ENCODE data around the gene PJA2. TPM values are rescaled to one million over a fixed set of nuclear protein-coding genes. Genes with fewer than 3 reads are reported as not detected.
"Not testable (repeated sequence)": the region's sequence is repeated elsewhere in the genome, so short reads cannot be mapped to it uniquely, and the experiment has no call there.

The PJA2 gene
- total and polyA plus RNA-seq, 4 experiments from 2014 or later, result 57.2 to 90.6 (median 75.0) TPM

DNA sequence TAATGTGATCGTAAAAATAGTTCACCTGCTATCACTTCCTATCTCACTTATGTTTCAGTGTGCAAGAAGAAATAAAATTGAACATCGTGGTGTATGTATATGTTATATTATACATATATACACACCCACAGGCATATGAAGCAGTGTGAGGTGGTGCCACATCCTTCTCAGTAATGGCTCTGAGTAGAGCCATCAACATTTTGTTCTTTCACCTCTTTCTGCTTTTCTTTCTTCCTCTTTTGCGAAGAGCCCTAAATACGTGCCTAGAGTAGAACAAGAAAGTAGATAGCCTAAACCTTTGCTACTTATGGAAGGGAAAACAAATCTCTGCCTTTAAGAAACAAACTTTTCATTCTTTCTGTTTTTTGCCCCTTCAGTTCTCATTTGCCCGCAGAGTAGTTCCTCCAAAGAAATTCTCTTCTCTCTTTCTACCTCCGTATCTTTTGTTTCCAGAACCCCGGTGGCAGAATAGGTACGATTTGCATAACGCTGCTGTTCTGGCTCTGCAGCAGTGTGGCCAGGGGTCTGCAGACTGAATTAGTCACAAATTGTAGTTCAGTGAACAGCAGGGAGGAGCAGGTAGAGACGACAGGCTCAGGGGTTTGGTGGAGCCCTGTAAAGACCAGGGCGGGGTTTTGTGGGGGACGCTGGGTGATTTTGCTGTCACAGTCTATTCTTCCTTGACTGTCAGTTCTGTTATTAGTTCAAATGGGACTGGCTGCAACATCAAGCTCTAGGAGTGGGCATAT, 40.5 kb upstream of the PJA2 start:
- Mint-ChIP-seq H3K4me3 (no peak overlapping the region), H3K36me3 (no peaks in the 10 kb centered on the region), H3K27me3 (peaks cover 0 to 8% of the 10 kb centered on the region in 2 donors), H3K27ac (peak overlapping the region in 1 of 7 donors; percentile 23), H3K9me3 (no peaks in the 10 kb centered on the region), H3K4me1 (no peaks in the 10 kb centered on the region)
- Histone ChIP-seq H3K27ac (ENCODE audit: low read depth, low read length) (no peak overlapping the region), H3K36me3 (ENCODE audit: insufficient read depth, low read length) (no peaks in the 10 kb centered on the region), H3K9me3 (ENCODE audit: control insufficient read depth in 1 of 2, low read length in 2 of 2) (no peaks in the 10 kb centered on the region), H3K4me1 (ENCODE audit: insufficient read depth, low read length) (no peaks in the 10 kb centered on the region), H3K27me3 (ENCODE audit: insufficient read depth, low read length) (no peaks in the 10 kb centered on the region), H3K4me3 (ENCODE audit: low read length in 2 of 2) (no peak overlapping the region)
- ChIA-PET CTCF (ENCODE audit: partially characterized antibody) (interaction anchor here (2.3 kb wide), 1 partner anchor 11 kb away, joined by 6 read pairs; no protein-coding TSS in a partner anchor), POLR2A (ENCODE audit: partially characterized antibody) (interaction anchor here (0.6 kb wide), 1 partner anchor 203 kb away, joined by 3 read pairs; no protein-coding TSS in a partner anchor)
- DNase-seq, result no peak
- intact Hi-C loops (cut with micrococcal nuclease), result no loop called here

DNA sequence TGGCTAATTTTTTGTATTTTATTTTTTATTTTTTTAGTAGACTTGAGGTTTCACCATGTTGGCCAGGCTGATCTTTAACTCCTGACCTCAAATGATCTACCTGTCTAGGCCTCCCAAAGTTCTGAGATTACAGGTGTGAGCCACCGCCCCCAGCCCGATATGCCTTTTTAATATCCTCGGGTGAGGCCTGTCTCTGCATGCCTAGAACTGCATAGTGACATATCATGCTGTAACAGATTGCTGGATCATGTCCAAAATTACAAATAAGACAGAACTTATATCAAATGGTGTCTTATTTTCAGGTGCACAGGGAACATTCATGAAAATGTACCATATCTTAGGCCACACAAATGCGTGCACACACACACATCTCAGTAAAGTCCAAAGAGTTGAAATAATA, 39.1 kb upstream of the PJA2 start:
- Histone ChIP-seq H3K4me1 (ENCODE audit: insufficient read depth, low read length) (no peaks in the 10 kb centered on the region), H3K4me3 (ENCODE audit: low read length in 2 of 2) (no peak overlapping the region), H3K27me3 (ENCODE audit: insufficient read depth, low read length) (no peaks in the 10 kb centered on the region), H3K9me3 (ENCODE audit: control insufficient read depth in 1 of 2, low read length in 2 of 2) (no peaks in the 10 kb centered on the region), H3K27ac (ENCODE audit: low read depth, low read length) (no peak overlapping the region), H3K36me3 (ENCODE audit: insufficient read depth, low read length) (no peaks in the 10 kb centered on the region)
- Mint-ChIP-seq H3K36me3 (no peaks in the 10 kb centered on the region), H3K4me3 (no peak overlapping the region), H3K9me3 (peaks cover 0 to 2% (median 0%) of the 10 kb centered on the region in 8 donors), H3K4me1 (no peaks in the 10 kb centered on the region), H3K27ac (no peak overlapping the region), H3K27me3 (peaks cover 0 to 7% of the 10 kb centered on the region in 2 donors)
- CTCF ChIA-PET (ENCODE audit: partially characterized antibody), result interaction anchor here (2.3 kb wide), 1 partner anchor 9 kb away, joined by 6 read pairs; no protein-coding TSS in a partner anchor
- intact Hi-C loops (cut with micrococcal nuclease), result no loop called here
- POLR2A ChIA-PET (ENCODE audit: partially characterized antibody), result no interaction called here
- no peak for DNase-seq

DNA sequence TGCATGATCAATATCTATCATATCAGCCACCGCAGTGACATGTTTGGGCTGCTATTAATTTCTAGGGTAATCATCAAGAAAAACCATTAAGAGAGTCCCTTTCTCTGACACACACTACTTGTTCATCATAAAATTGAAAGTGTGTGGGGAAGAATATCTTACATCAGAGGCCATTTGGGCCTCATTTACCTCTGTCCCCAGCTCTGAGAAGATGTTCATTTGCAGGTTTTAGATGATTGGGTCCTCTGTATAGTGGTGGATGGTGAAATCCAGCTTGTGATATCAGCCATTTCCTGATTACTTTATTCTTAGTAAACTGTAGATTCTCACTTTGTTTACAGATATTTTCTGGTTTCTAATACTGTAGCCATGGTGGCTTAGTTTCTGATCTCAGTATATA, 29.8 kb upstream of the PJA2 start:
- Mint-ChIP-seq H3K27me3 (no peaks in the 10 kb centered on the region), H3K4me3 (no peak overlapping the region), H3K36me3 (no peaks in the 10 kb centered on the region), H3K27ac (no peak overlapping the region), H3K4me1 (no peaks in the 10 kb centered on the region), H3K9me3 (peaks cover 0 to under 1% (median 0%) of the 10 kb centered on the region in 8 donors)
- ChIA-PET CTCF (ENCODE audit: partially characterized antibody) (interaction anchor here (0.8 to 1.8 kb wide), 7 partner anchors 10 to 802 kb away, joined by 3 to 9 read pairs (median 4); no protein-coding TSS in a partner anchor), POLR2A (ENCODE audit: partially characterized antibody) (no interaction called here)
- intact Hi-C loops (cut with micrococcal nuclease), result loop anchor here (1.0 to 10.0 kb wide), 5 partner anchors 65 to 1188 kb away; no protein-coding TSS in a partner anchor
- no peak overlapping the region for H3K4me3 ChIP-seq (ENCODE audit: low read length in 2 of 2)
- H3K9me3 ChIP-seq (ENCODE audit: control insufficient read depth in 1 of 2, low read length in 2 of 2), result no peaks in the 10 kb centered on the region
- H3K27ac ChIP-seq (ENCODE audit: low read depth, low read length), result no peak overlapping the region
- H3K4me1 ChIP-seq (ENCODE audit: insufficient read depth, low read length), result no peaks in the 10 kb centered on the region
- no peak for DNase-seq
- H3K27me3 ChIP-seq (ENCODE audit: insufficient read depth, low read length), result no peaks in the 10 kb centered on the region
- H3K36me3 ChIP-seq (ENCODE audit: insufficient read depth, low read length), result no peaks in the 10 kb centered on the region

DNA sequence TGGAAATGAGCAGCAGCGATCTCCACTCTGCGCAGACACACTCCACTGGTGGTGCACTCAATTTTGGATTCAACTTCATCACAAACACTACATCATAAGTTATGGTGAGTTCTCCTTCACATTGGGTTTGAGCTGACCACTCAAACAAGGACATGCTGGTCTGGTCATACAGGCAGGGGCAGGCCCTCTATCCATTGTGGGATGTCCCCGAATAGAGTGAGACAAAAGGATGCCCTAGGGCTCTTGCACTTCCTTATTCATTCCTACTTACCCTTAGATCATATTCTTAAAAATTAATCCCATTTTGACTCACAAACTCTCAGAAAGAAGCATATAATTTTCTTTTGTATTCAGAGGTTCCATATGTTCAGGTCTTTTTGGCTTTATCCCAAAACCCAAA, 16.3 kb upstream of the PJA2 start:
- Mint-ChIP-seq H3K4me3 (no peak overlapping the region), H3K4me1 (peaks cover 0 to 3% (median 0%) of the 10 kb centered on the region in 4 donors), H3K36me3 (no peaks in the 10 kb centered on the region), H3K27ac (no peak overlapping the region), H3K9me3 (no peaks in the 10 kb centered on the region), H3K27me3 (peaks cover 15 to 21% of the 10 kb centered on the region in 2 donors)
- H3K27ac ChIP-seq (ENCODE audit: low read depth, low read length), result no peak overlapping the region
- ChIA-PET CTCF (ENCODE audit: partially characterized antibody) (no interaction called here), POLR2A (ENCODE audit: partially characterized antibody) (no interaction called here)
- H3K4me3 ChIP-seq (ENCODE audit: low read length in 2 of 2), result no peak overlapping the region
- no peaks in the 10 kb centered on the region for H3K4me1 ChIP-seq (ENCODE audit: insufficient read depth, low read length)
- no peak for DNase-seq
- intact Hi-C loops (cut with micrococcal nuclease), result no loop called here
- H3K27me3 ChIP-seq (ENCODE audit: insufficient read depth, low read length), result no peaks in the 10 kb centered on the region
- H3K36me3 ChIP-seq (ENCODE audit: insufficient read depth, low read length), result no peaks in the 10 kb centered on the region
- no peaks in the 10 kb centered on the region for H3K9me3 ChIP-seq (ENCODE audit: control insufficient read depth in 1 of 2, low read length in 2 of 2)

DNA sequence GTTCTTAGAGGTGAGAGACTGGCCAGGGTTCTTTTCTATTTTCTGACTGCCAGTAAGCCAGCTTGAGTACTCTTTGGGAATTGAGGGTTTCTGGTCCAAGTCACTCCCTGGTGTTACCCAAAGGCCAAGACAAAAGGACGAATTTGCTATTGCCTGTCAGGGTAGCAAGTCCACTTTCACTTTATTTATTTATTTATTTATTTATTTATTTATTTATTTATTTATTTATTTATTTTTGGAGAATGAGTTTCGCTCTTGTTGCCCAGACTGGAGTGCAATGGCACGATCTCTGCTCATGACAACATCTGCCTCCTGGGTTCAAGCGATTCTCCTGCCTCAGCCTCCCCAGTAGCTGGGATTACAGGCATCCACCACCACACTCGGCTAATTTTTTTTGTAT, 15.7 kb upstream of the PJA2 start:
- H3K27me3 ChIP-seq (ENCODE audit: insufficient read depth, low read length); H3K9me3 Mint-ChIP-seq; H3K27ac Mint-ChIP-seq; DNase-seq; H3K36me3 Mint-ChIP-seq; intact Hi-C loops (cut with micrococcal nuclease); H3K36me3 ChIP-seq (ENCODE audit: insufficient read depth, low read length); H3K4me1 Mint-ChIP-seq; H3K27ac ChIP-seq (ENCODE audit: low read depth, low read length); CTCF ChIA-PET (ENCODE audit: partially characterized antibody); POLR2A ChIA-PET (ENCODE audit: partially characterized antibody); H3K4me1 ChIP-seq (ENCODE audit: insufficient read depth, low read length); H3K4me3 ChIP-seq (ENCODE audit: low read length in 2 of 2); H3K4me3 Mint-ChIP-seq; H3K9me3 ChIP-seq (ENCODE audit: control insufficient read depth in 1 of 2, low read length in 2 of 2): not testable (repeated sequence)
- H3K27me3 Mint-ChIP-seq, result peaks cover 15 to 21% of the 10 kb centered on the region in 2 donors

DNA sequence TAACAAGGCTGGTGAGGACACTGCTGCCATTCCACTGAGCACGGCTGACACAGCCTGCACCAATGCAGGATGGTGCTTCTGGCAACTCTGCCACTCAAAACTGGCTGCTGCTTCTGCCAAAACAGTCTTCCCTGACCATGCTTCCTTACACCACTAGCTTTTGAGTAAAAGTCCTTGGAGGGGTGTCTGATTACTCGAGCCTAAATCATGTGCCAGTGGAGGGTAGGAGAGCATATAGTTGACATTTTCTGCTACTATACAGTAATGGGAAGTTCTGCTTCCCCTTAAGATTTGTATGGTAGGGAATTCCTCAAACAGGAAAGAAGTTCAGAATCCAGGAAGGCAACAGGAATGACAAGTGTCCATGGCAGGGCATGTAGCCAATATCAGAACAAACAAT, 12.2 kb upstream of the PJA2 start:
- H3K36me3 ChIP-seq (ENCODE audit: insufficient read depth, low read length), result no peaks in the 10 kb centered on the region
- intact Hi-C loops (cut with micrococcal nuclease), result no loop called here
- no peak overlapping the region for H3K27ac ChIP-seq (ENCODE audit: low read depth, low read length)
- no peak for DNase-seq
- POLR2A ChIA-PET (ENCODE audit: partially characterized antibody), result interaction anchor here (1.5 kb wide), 1 partner anchor 12 kb away, joined by 6 read pairs; the partner anchor contains the start of gene PJA2
- Mint-ChIP-seq H3K27ac (no peak overlapping the region), H3K9me3 (no peaks in the 10 kb centered on the region), H3K27me3 (peaks cover 9 to 21% of the 10 kb centered on the region in 2 donors), H3K4me3 (no peak overlapping the region), H3K36me3 (no peaks in the 10 kb centered on the region), H3K4me1 (peaks cover 0 to 3% (median 0%) of the 10 kb centered on the region in 4 donors)
- no peaks in the 10 kb centered on the region for H3K27me3 ChIP-seq (ENCODE audit: insufficient read depth, low read length)
- CTCF ChIA-PET (ENCODE audit: partially characterized antibody), result no interaction called here
- no peaks in the 10 kb centered on the region for H3K9me3 ChIP-seq (ENCODE audit: control insufficient read depth in 1 of 2, low read length in 2 of 2)
- H3K4me3 ChIP-seq (ENCODE audit: low read length in 2 of 2), result no peak overlapping the region
- no peaks in the 10 kb centered on the region for H3K4me1 ChIP-seq (ENCODE audit: insufficient read depth, low read length)

DNA sequence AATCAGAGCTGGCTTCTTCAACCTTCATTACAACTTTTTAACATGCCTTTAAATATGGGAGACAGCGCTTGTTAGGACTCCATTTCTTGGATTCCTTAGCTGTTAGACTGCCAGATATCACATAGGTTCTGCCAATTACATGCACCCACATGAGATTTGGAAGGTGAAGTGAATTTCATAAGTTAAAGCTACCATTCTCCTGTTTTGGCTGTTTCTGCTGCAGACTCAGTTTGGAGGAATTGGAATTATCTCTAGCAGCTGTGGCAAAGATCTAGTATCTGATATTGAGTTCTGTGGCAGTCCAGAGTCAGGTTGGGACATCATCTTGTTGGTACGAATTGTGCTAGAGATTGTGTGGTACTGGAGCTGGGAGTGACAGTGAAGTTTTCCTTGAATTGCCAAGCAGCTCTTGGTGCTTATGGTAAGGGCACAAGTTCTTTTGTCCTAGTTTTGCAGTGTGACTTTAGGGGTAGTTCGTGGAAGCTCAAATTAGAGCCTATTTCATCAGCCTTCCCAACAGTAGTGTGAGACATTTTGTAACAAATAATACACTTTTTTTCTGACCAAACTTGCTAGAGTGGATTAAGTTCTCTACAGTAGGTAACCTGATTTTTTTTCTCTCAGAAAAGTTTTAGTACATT, 9.1 kb upstream of the PJA2 start:
- peaks cover 2 to 7% of the 10 kb centered on the region in 2 donors for H3K27me3 Mint-ChIP-seq
- peaks cover 0 to 15% (median 7%) of the 10 kb centered on the region in 8 donors for H3K9me3 Mint-ChIP-seq
- no peaks in the 10 kb centered on the region for H3K4me1 ChIP-seq (ENCODE audit: insufficient read depth, low read length)
- ChIA-PET CTCF (ENCODE audit: partially characterized antibody) (interaction anchor here (0.6 kb wide), 1 partner anchor 27 kb away, joined by 3 read pairs; no protein-coding TSS in a partner anchor), POLR2A (ENCODE audit: partially characterized antibody) (no interaction called here)
- H3K27ac Mint-ChIP-seq, result no peak overlapping the region
- H3K36me3 Mint-ChIP-seq, result peaks cover 0 to 13% of the 10 kb centered on the region in 2 donors
- no peaks in the 10 kb centered on the region for H3K36me3 ChIP-seq (ENCODE audit: insufficient read depth, low read length)
- H3K27me3 ChIP-seq (ENCODE audit: insufficient read depth, low read length), result no peaks in the 10 kb centered on the region
- no peak for DNase-seq
- intact Hi-C loops (cut with micrococcal nuclease), result no loop called here
- H3K4me3 ChIP-seq (ENCODE audit: low read length in 2 of 2), result no peak overlapping the region
- H3K4me1 Mint-ChIP-seq, result no peaks in the 10 kb centered on the region
- H3K27ac ChIP-seq (ENCODE audit: low read depth, low read length), result no peak overlapping the region
- no peak overlapping the region for H3K4me3 Mint-ChIP-seq
- H3K9me3 ChIP-seq (ENCODE audit: control insufficient read depth in 1 of 2, low read length in 2 of 2), result no peaks in the 10 kb centered on the region
